ENCODE data around the gene PALM.
A peak's percentile ranks its signal among the peaks of the same experiment; 100 is the strongest.
"Not testable (repeated sequence)": the region's sequence is repeated elsewhere in the genome, so short reads cannot be mapped to it uniquely, and the experiment has no call there.

Gene PALM

GRCh38 chr19:722553-723101 is 13.9 kb downstream of the PALM start:
- H3K4me3 ChIP-seq (replicated peaks; ENCODE audit: low read depth, low read length): no peak overlapping the region
- no peak for TF ChIP-seq CTCF (IDR thresholded peaks at IDR 0.05; ENCODE audit: low read length, missing control alignments)
- DNase-seq (ENCODE audit: low read depth): no peak

- no peak for TF ChIP-seq CTCF (IDR thresholded peaks at IDR 0.05; ENCODE audit: low read length, missing control alignments)
- H3K4me3 ChIP-seq (replicated peaks; ENCODE audit: low read depth, low read length): no peak overlapping the region
- DNase-seq (ENCODE audit: low read depth): no peak
Measured at GRCh38 chr19:723247-723646, 14.5 kb downstream of the PALM start.

- DNase-seq (ENCODE audit: low read depth): no peak
- no peak for TF ChIP-seq CTCF (IDR thresholded peaks at IDR 0.05; ENCODE audit: low read length, missing control alignments)
Measured at GRCh38 chr19:723714-724113, 15.0 kb downstream of the PALM start.

GRCh38 chr19:725461-726089 is 16.8 kb downstream of the PALM start:
- TF ChIP-seq CTCF (IDR thresholded peaks at IDR 0.05; ENCODE audit: low read length, missing control alignments): no peak
- no peak for DNase-seq (ENCODE audit: low read depth)
- H3K4me3 ChIP-seq (replicated peaks; ENCODE audit: low read depth, low read length): no peak overlapping the region

More at GRCh38 chr19:723714-724113, 15.0 kb downstream of the PALM start:
- no peak overlapping the region for H3K4me3 ChIP-seq (replicated peaks; ENCODE audit: low read depth, low read length)

- TF ChIP-seq CTCF (IDR thresholded peaks at IDR 0.05; ENCODE audit: low read length, missing control alignments): no peak
- H3K4me3 ChIP-seq (replicated peaks; ENCODE audit: low read depth, low read length): no peak overlapping the region
- DNase-seq (ENCODE audit: low read depth): no peak
Measured at GRCh38 chr19:726993-727956, 18.5 kb downstream of the PALM start.

- DNase-seq (ENCODE audit: low read depth): peak; percentile 71
- H3K4me3 ChIP-seq (replicated peaks; ENCODE audit: low read depth, low read length): no peak overlapping the region
- no peak for TF ChIP-seq CTCF (IDR thresholded peaks at IDR 0.05; ENCODE audit: low read length, missing control alignments)
Measured at GRCh38 chr19:728011-728410, 19.3 kb downstream of the PALM start.

- not testable (repeated sequence) for DNase-seq (ENCODE audit: low read depth)
Measured at GRCh38 chr19:729564-729963, 20.8 kb downstream of the PALM start.

More at GRCh38 chr19:729564-729963, 20.8 kb downstream of the PALM start:
- not testable (repeated sequence) for H3K4me3 ChIP-seq (replicated peaks; ENCODE audit: low read depth, low read length)

Measured in fibroblast of pulmonary artery (primary cell).